B cell (primary cell): ENCODE data around the gene RALGAPA2. TPM values are rescaled to one million over a fixed set of nuclear protein-coding genes. Genes with fewer than 3 reads are reported as not detected.

Experiments
- ATAC-seq: fragments of 200-7000 bp; cut with Tn5 transposase; one replicate; pipeline ENCODE4 v1.10.0; 2021; ENCODE audit warnings: low read depth, mild to moderate bottlenecking, moderate number of reproducible peaks, moderate library complexity
- CTCF ChIA-PET: fragments of 350-600 bp; sonication (Branson Sonifier 250); formaldehyde crosslinking; loops from one replicate; lab custom pipeline; 2021; ENCODE audit warnings: antibody characterized with exemption, inconsistent platforms; lab: Charles Lee
- POLR2A ChIA-PET: fragments of 350-600 bp; sonication (Branson Sonifier 250); formaldehyde crosslinking; loops from one replicate; lab custom pipeline; 2021; ENCODE audit warnings: antibody characterized with exemption; lab: Charles Lee
- DNase-seq: peaks from one replicate; pipeline ENCODE4 v3.0.0; 2013
- H2AFZ ChIP-seq: 2 replicates; pipeline ENCODE4 v1.6.1; 2012; ENCODE audit warnings: mild to moderate bottlenecking, low read depth, low read length; ENCODE audit not compliant: insufficient read depth, poor library complexity, severe bottlenecking
- H3K27ac ChIP-seq, 2 donors: 1 replicate in 1 of 2; 2 replicates in 1 of 2; pipeline ENCODE4 v1.5.1; 2012 to 2013; ENCODE audit warnings: low read length in 2 of 2, mild to moderate bottlenecking in 2 of 2, moderate library complexity in 1 of 2
- H3K27me3 ChIP-seq, 4 experiments: fragments of 200-600 bp in 1 of 4; sonication (generic) in 1 of 4; replicated peaks in 1 of 4; 1 replicate in 2 of 4; 2 replicates in 2 of 4; pipeline versions ENCODE4 v1.6.1 to v1.7.0; 2013 to 2016; ENCODE audit warnings: low read length in 3 of 4, mild to moderate bottlenecking in 2 of 4, mixed read lengths in 1 of 4, moderate library complexity in 1 of 4; ENCODE audit not compliant: insufficient read depth in 4 of 4, control insufficient read depth in 3 of 4; ENCODE audit errors: control extremely low read depth in 1 of 4
- H3K36me3 ChIP-seq, 2 experiments: replicated peaks in 1 of 2; 1 replicate in 1 of 2; 2 replicates in 1 of 2; pipeline versions ENCODE4 v1.6.1 to v1.7.1; 2013; ENCODE audit warnings: low read length in 1 of 2; ENCODE audit not compliant: insufficient read depth in 2 of 2, control insufficient read depth in 1 of 2; ENCODE audit errors: control extremely low read depth in 1 of 2, extremely low read depth in 1 of 2
- H3K4me1 ChIP-seq, 2 donors: fragments of 200-600 bp in 1 of 2; sonication (generic) in 1 of 2; 1 replicate in 1 of 2; 2 replicates in 1 of 2; pipeline versions ENCODE4 v1.5.1 to v1.6.1; 2013 to 2017; ENCODE audit warnings: low read length in 2 of 2; ENCODE audit not compliant: control insufficient read depth in 2 of 2, insufficient read depth in 2 of 2
- H3K4me2 ChIP-seq: replicated peaks from 2 replicates; pipeline ENCODE3; 2012; ENCODE audit warnings: mild to moderate bottlenecking, low read depth, low read length; ENCODE audit not compliant: poor library complexity, severe bottlenecking
- H3K4me3 ChIP-seq, 5 experiments: fragments of 200-600 bp in 1 of 5; sonication (generic) in 1 of 5; 1 replicate in 3 of 5; 2 replicates in 2 of 5; pipeline versions ENCODE4 v1.5.1 to v1.7.0; 2011 to 2016; ENCODE audit warnings: low read length in 4 of 5, mild to moderate bottlenecking in 4 of 5, low read depth in 2 of 5, control low read depth in 1 of 5, moderate library complexity in 1 of 5; ENCODE audit not compliant: insufficient read depth in 1 of 5; ENCODE audit errors: control extremely low read depth in 1 of 5, extremely low read depth in 1 of 5
- H3K79me2 ChIP-seq: fragments of 200-600 bp; sonication (generic); one replicate; pipeline ENCODE4 v1.6.0; 2016; ENCODE audit warnings: low read length; ENCODE audit not compliant: control insufficient read depth, insufficient read depth
- H3K9ac ChIP-seq: fragments of 200-600 bp; sonication (generic); 2 replicates; pipeline ENCODE4 v1.6.1; 2017; ENCODE audit warnings: mild to moderate bottlenecking, low read length, moderate library complexity
- H3K9me3 ChIP-seq, 3 donors: one replicate each; pipeline versions ENCODE4 v1.6.1 to v1.7.1; 2013; ENCODE audit warnings: low read length in 2 of 3; ENCODE audit not compliant: control insufficient read depth in 2 of 3, insufficient read depth in 1 of 3; ENCODE audit errors: control extremely low read depth in 1 of 3
- H4K20me1 ChIP-seq: 2 replicates; pipeline ENCODE4 v1.6.0; 2012; ENCODE audit warnings: mild to moderate bottlenecking, low read length; ENCODE audit not compliant: insufficient read depth, control insufficient read depth, poor library complexity, severe bottlenecking
- H3K27ac Mint-ChIP-seq: one replicate; pipeline ENCODE4 v1.8.0; 2021; ENCODE audit warnings: mixed read lengths
- H3K27me3 Mint-ChIP-seq: one replicate; pipeline ENCODE4 v1.8.0; 2021; ENCODE audit warnings: mixed read lengths
- H3K4me1 Mint-ChIP-seq: one replicate; pipeline ENCODE4 v1.8.0; 2021; ENCODE audit warnings: mixed read lengths
- H3K4me3 Mint-ChIP-seq: one replicate; pipeline ENCODE4 v1.8.0; 2021; ENCODE audit warnings: mixed read lengths
- H3K9me3 Mint-ChIP-seq: one replicate; pipeline ENCODE4 v1.8.0; 2022; ENCODE audit warnings: mixed read lengths; ENCODE audit not compliant: insufficient read depth
- EZH2 ChIP-seq: IDR thresholded peaks from 2 replicates; pipeline ENCODE4 v1.6.1; 2012; ENCODE audit warnings: borderline replicate concordance, low read depth, mild to moderate bottlenecking, moderate library complexity, low read length; ENCODE audit not compliant: insufficient read depth, poor library complexity, severe bottlenecking
- WGBS: methylation state at CpG from one replicate; pipeline ENCODE4 v1.1.5; 2013; ENCODE audit warnings: missing lambda C conversion rate; ENCODE audit not compliant: insufficient coverage; 5-methylcytosine and 5-hydroxymethylcytosine counted together
- intact Hi-C: fragments of 100-400 bp; cut with micrococcal nuclease; formaldehyde crosslinking; loops from one replicate; pipeline ENCODE4 v1.10.0; 2022
- polyA plus RNA-seq: library from polyadenylated mRNA; depleted of rRNA; stranded (reverse); fragments of >200 nt; gene quantifications from 2 replicates; pipeline ENCODE4 v1.2.3, GENCODE V29; 2012
- total RNA-seq, 2 donors: library from RNA; stranded (reverse); fragments of 120-200 nt in 1 of 2; gene quantifications; 1 replicate in 1 of 2; 2 replicates in 1 of 2; pipeline versions ENCODE4 v1.2.3 to v1.2.4, GENCODE V29; 2013 to 2022
- TF ChIP-seq, protein P1 (sequence below): fragments of 200-600 bp; IDR thresholded peaks from one replicate; pipeline ENCODE4 v1.8.0; 2022; ENCODE audit warnings: antibody characterized with exemption, mild to moderate bottlenecking

RALGAPA2 gene
- total and polyA plus RNA-seq, 2 donors (not counting 1 experiment from before 2014, with no cell fraction given): 6.4 to 33.1 TPM

DNA sequence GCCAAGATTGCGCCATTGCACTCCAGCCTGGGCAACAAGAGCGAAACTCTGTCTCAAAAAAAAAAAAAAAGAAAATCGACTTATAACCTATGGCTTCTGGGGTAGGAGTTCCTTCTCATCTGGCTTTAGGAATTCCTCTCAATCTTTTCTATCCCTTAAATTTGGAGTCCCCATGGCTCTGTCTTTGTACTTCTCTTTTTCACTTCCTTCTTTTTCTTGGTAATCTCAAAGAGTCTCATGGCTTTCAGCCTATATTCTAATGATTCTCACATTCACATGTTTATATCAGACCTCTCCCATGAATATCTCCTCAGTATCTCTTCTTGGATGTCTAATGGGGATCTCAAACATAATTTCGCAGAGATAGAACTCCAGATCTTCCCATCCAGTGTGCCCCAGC lies 42.8 kb upstream of the RALGAPA2 start:
- no peak overlapping the region for H2AFZ ChIP-seq
- no peak overlapping the region for H3K4me3 ChIP-seq
- intact Hi-C loops: no loop called here
- ATAC-seq: no peak
- H3K4me1 ChIP-seq: no peaks in the 10 kb centered on the region
- POLR2A ChIA-PET: no interaction called here
- H3K36me3 ChIP-seq: no peaks in the 10 kb centered on the region
- Mint-ChIP-seq H3K27me3 (peaks cover 4% of the 10 kb centered on the region), H3K9me3 (no peaks in the 10 kb centered on the region), H3K4me1 (peaks cover 6% of the 10 kb centered on the region), H3K4me3 (no peak overlapping the region), H3K27ac (no peak overlapping the region)
- H3K4me2 ChIP-seq: no peak overlapping the region
- no peaks in the 10 kb centered on the region for H3K9me3 ChIP-seq
- no peaks in the 10 kb centered on the region for H4K20me1 ChIP-seq
- H3K9ac ChIP-seq: no peak overlapping the region
- no peaks in the 10 kb centered on the region for H3K27me3 ChIP-seq
- CTCF ChIA-PET: no interaction called here
- H3K79me2 ChIP-seq: no peaks in the 10 kb centered on the region
- 83% methylated on average over 1 of the region's 4 CpGs for WGBS
- DNase-seq: no peak
- no peak overlapping the region for H3K27ac ChIP-seq
- TF ChIP-seq, protein P1, sequence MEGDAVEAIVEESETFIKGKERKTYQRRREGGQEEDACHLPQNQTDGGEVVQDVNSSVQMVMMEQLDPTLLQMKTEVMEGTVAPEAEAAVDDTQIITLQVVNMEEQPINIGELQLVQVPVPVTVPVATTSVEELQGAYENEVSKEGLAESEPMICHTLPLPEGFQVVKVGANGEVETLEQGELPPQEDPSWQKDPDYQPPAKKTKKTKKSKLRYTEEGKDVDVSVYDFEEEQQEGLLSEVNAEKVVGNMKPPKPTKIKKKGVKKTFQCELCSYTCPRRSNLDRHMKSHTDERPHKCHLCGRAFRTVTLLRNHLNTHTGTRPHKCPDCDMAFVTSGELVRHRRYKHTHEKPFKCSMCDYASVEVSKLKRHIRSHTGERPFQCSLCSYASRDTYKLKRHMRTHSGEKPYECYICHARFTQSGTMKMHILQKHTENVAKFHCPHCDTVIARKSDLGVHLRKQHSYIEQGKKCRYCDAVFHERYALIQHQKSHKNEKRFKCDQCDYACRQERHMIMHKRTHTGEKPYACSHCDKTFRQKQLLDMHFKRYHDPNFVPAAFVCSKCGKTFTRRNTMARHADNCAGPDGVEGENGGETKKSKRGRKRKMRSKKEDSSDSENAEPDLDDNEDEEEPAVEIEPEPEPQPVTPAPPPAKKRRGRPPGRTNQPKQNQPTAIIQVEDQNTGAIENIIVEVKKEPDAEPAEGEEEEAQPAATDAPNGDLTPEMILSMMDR: no peak
- TF ChIP-seq EZH2: no peak

- H3K9me3 Mint-ChIP-seq: no peaks in the 10 kb centered on the region
- H3K27ac ChIP-seq: no peak overlapping the region
- intact Hi-C loops: no loop called here
- H3K27ac Mint-ChIP-seq: no peak overlapping the region
- no peak overlapping the region for H3K9ac ChIP-seq
- no peak overlapping the region for H2AFZ ChIP-seq
- POLR2A ChIA-PET: no interaction called here
- DNase-seq (no peak), ATAC-seq (no peak)
- CTCF ChIA-PET: no interaction called here
- no peak overlapping the region for H3K4me2 ChIP-seq
- no peaks in the 10 kb centered on the region for H3K27me3 ChIP-seq
- TF ChIP-seq, protein P1: no peak
- no peak for TF ChIP-seq EZH2
- no peaks in the 10 kb centered on the region for H3K79me2 ChIP-seq
- peaks cover 6% of the 10 kb centered on the region for H3K4me1 Mint-ChIP-seq
- H3K4me3 ChIP-seq: no peak overlapping the region
- peaks cover 4% of the 10 kb centered on the region for H3K27me3 Mint-ChIP-seq
- H3K36me3 ChIP-seq: no peaks in the 10 kb centered on the region
- no peak overlapping the region for H3K4me3 Mint-ChIP-seq
- no peaks in the 10 kb centered on the region for H3K9me3 ChIP-seq
- H3K4me1 ChIP-seq: no peaks in the 10 kb centered on the region
- H4K20me1 ChIP-seq: no peaks in the 10 kb centered on the region
- WGBS: 25% methylated on average over 1 of the region's 3 CpGs
These were observed 42.3 kb upstream of the RALGAPA2 start for GRCh38 chr20:20754714-20755113.
